Choroid plexus epithelial cell (primary cell): ENCODE measurements around the gene DYNLT1.

Experiments
- DNase-seq: peaks from one replicate; pipeline ENCODE4 v3.0.0-alpha.2; 2010; ENCODE audit warnings: low read depth
- H3K4me3 ChIP-seq: 2 replicates; pipeline ENCODE4 v1.5.1; 2011; ENCODE audit warnings: low read depth, mild to moderate bottlenecking, control low read depth, low read length, moderate library complexity
- CTCF ChIP-seq: conservative IDR thresholded peaks from 2 replicates; pipeline ENCODE4 v1.5.1; 2011; ENCODE audit warnings: low read depth, mild to moderate bottlenecking, control low read depth, inconsistent platforms, low read length, moderate library complexity

DYNLT1 gene

GRCh38 chr6:158589366-158589765 lies 55.2 kb downstream of the DYNLT1 start:
- no peak overlapping the region for H3K4me3 ChIP-seq
- TF ChIP-seq CTCF: no peak
- no peak for DNase-seq

- no peak for DNase-seq
- TF ChIP-seq CTCF: no peak
- H3K4me3 ChIP-seq: no peak overlapping the region
These were observed 57.9 kb downstream of the DYNLT1 start for GRCh38 chr6:158586652-158587051.
